B cell (primary cell): ENCODE measurements around the gene VAPB. TPM values are rescaled to one million over a fixed set of nuclear protein-coding genes. Genes with fewer than 3 reads are reported as not detected.

Source experiments
- ATAC-seq: fragments of 200-7000 bp; cut with Tn5 transposase; one replicate; pipeline ENCODE4 v1.10.0; 2021; ENCODE audit warnings: low read depth, mild to moderate bottlenecking, moderate number of reproducible peaks, moderate library complexity
- CTCF ChIA-PET: fragments of 350-600 bp; sonication (Branson Sonifier 250); formaldehyde crosslinking; loops from one replicate; lab custom pipeline; 2021; ENCODE audit warnings: antibody characterized with exemption, inconsistent platforms; lab: Charles Lee
- POLR2A ChIA-PET: fragments of 350-600 bp; sonication (Branson Sonifier 250); formaldehyde crosslinking; loops from one replicate; lab custom pipeline; 2021; ENCODE audit warnings: antibody characterized with exemption; lab: Charles Lee
- DNase-seq: peaks from one replicate; pipeline ENCODE4 v3.0.0; 2013
- H2AFZ ChIP-seq: 2 replicates; pipeline ENCODE4 v1.6.1; 2012; ENCODE audit warnings: mild to moderate bottlenecking, low read depth, low read length; ENCODE audit not compliant: insufficient read depth, poor library complexity, severe bottlenecking
- H3K27ac ChIP-seq, 2 donors: 1 replicate in 1 of 2; 2 replicates in 1 of 2; pipeline ENCODE4 v1.5.1; 2012 to 2013; ENCODE audit warnings: low read length in 2 of 2, mild to moderate bottlenecking in 2 of 2, moderate library complexity in 1 of 2
- H3K27me3 ChIP-seq, 4 experiments: fragments of 200-600 bp in 1 of 4; sonication (generic) in 1 of 4; replicated peaks in 1 of 4; 1 replicate in 2 of 4; 2 replicates in 2 of 4; pipeline versions ENCODE4 v1.6.1 to v1.7.0; 2013 to 2016; ENCODE audit warnings: low read length in 3 of 4, mild to moderate bottlenecking in 2 of 4, mixed read lengths in 1 of 4, moderate library complexity in 1 of 4; ENCODE audit not compliant: insufficient read depth in 4 of 4, control insufficient read depth in 3 of 4; ENCODE audit errors: control extremely low read depth in 1 of 4
- H3K36me3 ChIP-seq, 2 experiments: replicated peaks in 1 of 2; 1 replicate in 1 of 2; 2 replicates in 1 of 2; pipeline versions ENCODE4 v1.6.1 to v1.7.1; 2013; ENCODE audit warnings: low read length in 1 of 2; ENCODE audit not compliant: insufficient read depth in 2 of 2, control insufficient read depth in 1 of 2; ENCODE audit errors: control extremely low read depth in 1 of 2, extremely low read depth in 1 of 2
- H3K4me1 ChIP-seq, 2 donors: fragments of 200-600 bp in 1 of 2; sonication (generic) in 1 of 2; 1 replicate in 1 of 2; 2 replicates in 1 of 2; pipeline versions ENCODE4 v1.5.1 to v1.6.1; 2013 to 2017; ENCODE audit warnings: low read length in 2 of 2; ENCODE audit not compliant: control insufficient read depth in 2 of 2, insufficient read depth in 2 of 2
- H3K4me2 ChIP-seq: replicated peaks from 2 replicates; pipeline ENCODE3; 2012; ENCODE audit warnings: mild to moderate bottlenecking, low read depth, low read length; ENCODE audit not compliant: poor library complexity, severe bottlenecking
- H3K4me3 ChIP-seq, 5 experiments: fragments of 200-600 bp in 1 of 5; sonication (generic) in 1 of 5; 1 replicate in 3 of 5; 2 replicates in 2 of 5; pipeline versions ENCODE4 v1.5.1 to v1.7.0; 2011 to 2016; ENCODE audit warnings: low read length in 4 of 5, mild to moderate bottlenecking in 4 of 5, low read depth in 2 of 5, control low read depth in 1 of 5, moderate library complexity in 1 of 5; ENCODE audit not compliant: insufficient read depth in 1 of 5; ENCODE audit errors: control extremely low read depth in 1 of 5, extremely low read depth in 1 of 5
- H3K79me2 ChIP-seq: fragments of 200-600 bp; sonication (generic); one replicate; pipeline ENCODE4 v1.6.0; 2016; ENCODE audit warnings: low read length; ENCODE audit not compliant: control insufficient read depth, insufficient read depth
- H3K9ac ChIP-seq: fragments of 200-600 bp; sonication (generic); 2 replicates; pipeline ENCODE4 v1.6.1; 2017; ENCODE audit warnings: mild to moderate bottlenecking, low read length, moderate library complexity
- H3K9me3 ChIP-seq, 3 donors: one replicate each; pipeline versions ENCODE4 v1.6.1 to v1.7.1; 2013; ENCODE audit warnings: low read length in 2 of 3; ENCODE audit not compliant: control insufficient read depth in 2 of 3, insufficient read depth in 1 of 3; ENCODE audit errors: control extremely low read depth in 1 of 3
- H4K20me1 ChIP-seq: 2 replicates; pipeline ENCODE4 v1.6.0; 2012; ENCODE audit warnings: mild to moderate bottlenecking, low read length; ENCODE audit not compliant: insufficient read depth, control insufficient read depth, poor library complexity, severe bottlenecking
- H3K27ac Mint-ChIP-seq: one replicate; pipeline ENCODE4 v1.8.0; 2021; ENCODE audit warnings: mixed read lengths
- H3K27me3 Mint-ChIP-seq: one replicate; pipeline ENCODE4 v1.8.0; 2021; ENCODE audit warnings: mixed read lengths
- H3K4me1 Mint-ChIP-seq: one replicate; pipeline ENCODE4 v1.8.0; 2021; ENCODE audit warnings: mixed read lengths
- H3K4me3 Mint-ChIP-seq: one replicate; pipeline ENCODE4 v1.8.0; 2021; ENCODE audit warnings: mixed read lengths
- H3K9me3 Mint-ChIP-seq: one replicate; pipeline ENCODE4 v1.8.0; 2022; ENCODE audit warnings: mixed read lengths; ENCODE audit not compliant: insufficient read depth
- CTCF ChIP-seq: fragments of 200-600 bp; IDR thresholded peaks from one replicate; pipeline ENCODE4 v1.8.0; 2022; ENCODE audit warnings: antibody characterized with exemption, mild to moderate bottlenecking
- EZH2 ChIP-seq: IDR thresholded peaks from 2 replicates; pipeline ENCODE4 v1.6.1; 2012; ENCODE audit warnings: borderline replicate concordance, low read depth, mild to moderate bottlenecking, moderate library complexity, low read length; ENCODE audit not compliant: insufficient read depth, poor library complexity, severe bottlenecking
- WGBS: methylation state at CpG from one replicate; pipeline ENCODE4 v1.1.5; 2013; ENCODE audit warnings: missing lambda C conversion rate; ENCODE audit not compliant: insufficient coverage; 5-methylcytosine and 5-hydroxymethylcytosine counted together
- intact Hi-C: fragments of 100-400 bp; cut with micrococcal nuclease; formaldehyde crosslinking; loops from one replicate; pipeline ENCODE4 v1.10.0; 2022
- polyA plus RNA-seq: library from polyadenylated mRNA; depleted of rRNA; stranded (reverse); fragments of >200 nt; gene quantifications from 2 replicates; pipeline ENCODE4 v1.2.3, GENCODE V29; 2012
- total RNA-seq, 2 donors: library from RNA; stranded (reverse); fragments of 120-200 nt in 1 of 2; gene quantifications; 1 replicate in 1 of 2; 2 replicates in 1 of 2; pipeline versions ENCODE4 v1.2.3 to v1.2.4, GENCODE V29; 2013 to 2022

VAPB gene
- total and polyA plus RNA-seq, 2 donors (not counting 1 experiment from before 2014, with no cell fraction given): 19.5 to 26.4 TPM

GRCh38 chr20:58389968-58390658 lies 1.1 kb downstream of the VAPB start:
- Histone ChIP-seq H3K36me3 (peaks cover 0 to 6% of the 10 kb centered on the region in 2 experiments), H3K27ac (peak overlapping the region; percentile 97 to 99), H2AFZ (peak overlapping the region; percentile 77), H3K27me3 (no peaks in the 10 kb centered on the region), H3K4me1 (peaks cover 18 to 21% of the 10 kb centered on the region in 2 donors), H3K4me3 (peak overlapping the region; percentile 48 to 86 (median 75)), H3K79me2 (peaks cover 59% of the 10 kb centered on the region), H3K4me2 (peak overlapping the region; percentile 84), H4K20me1 (peaks cover 34% of the 10 kb centered on the region), H3K9me3 (no peaks in the 10 kb centered on the region), H3K9ac (peak overlapping the region; percentile 86)
- no peak for TF ChIP-seq CTCF
- no peak for TF ChIP-seq EZH2
- no peaks in the 10 kb centered on the region for H3K9me3 Mint-ChIP-seq
- H3K4me3 Mint-ChIP-seq: peak overlapping the region; percentile 95
- 80% methylated on average over 8 of the region's 17 CpGs for WGBS
- intact Hi-C loops: loop anchor here (1.0 to 5.0 kb wide), 3 partner anchors 84 to 260 kb away; no protein-coding TSS in a partner anchor
- peak overlapping the region; percentile 89 for H3K27ac Mint-ChIP-seq
- CTCF ChIA-PET: interaction anchor here (1.3 to 1.4 kb wide), 2 partner anchors 18 to 62 kb away, joined by 3 to 4 read pairs; no protein-coding TSS in a partner anchor
- POLR2A ChIA-PET: no interaction called here
- H3K27me3 Mint-ChIP-seq: no peaks in the 10 kb centered on the region
- H3K4me1 Mint-ChIP-seq: peaks cover 42% of the 10 kb centered on the region
- ATAC-seq: no peak
- DNase-seq: no peak

- no peak overlapping the region for H2AFZ ChIP-seq
- peak overlapping the region in 1 of 2 donors; percentile 97 for H3K27ac ChIP-seq
- ATAC-seq: no peak
- no peak overlapping the region for H3K4me3 ChIP-seq
- peaks cover 0 to 6% of the 10 kb centered on the region in 2 experiments for H3K36me3 ChIP-seq
- H3K9me3 ChIP-seq: no peaks in the 10 kb centered on the region
- POLR2A ChIA-PET: no interaction called here
- H3K27ac Mint-ChIP-seq: peak overlapping the region; percentile 89
- no peaks in the 10 kb centered on the region for H3K27me3 ChIP-seq
- no peak overlapping the region for H3K9ac ChIP-seq
- no peak for DNase-seq
- peaks cover 35% of the 10 kb centered on the region for H4K20me1 ChIP-seq
- no peaks in the 10 kb centered on the region for H3K27me3 Mint-ChIP-seq
- H3K4me2 ChIP-seq: peak overlapping the region; percentile 84
- H3K79me2 ChIP-seq: peaks cover 65% of the 10 kb centered on the region
- TF ChIP-seq EZH2 (no peak), CTCF (no peak)
- H3K4me1 Mint-ChIP-seq: peaks cover 47% of the 10 kb centered on the region
- CTCF ChIA-PET: no interaction called here
- peaks cover 18 to 21% of the 10 kb centered on the region in 2 donors for H3K4me1 ChIP-seq
- 95% methylated on average over 6 of the region's 8 CpGs for WGBS
- intact Hi-C loops: no loop called here
- H3K9me3 Mint-ChIP-seq: no peaks in the 10 kb centered on the region
- H3K4me3 Mint-ChIP-seq: peak overlapping the region; percentile 95
Observed at GRCh38 chr20:58390659-58391035, 1.6 kb downstream of the VAPB start.
